ENCODE measurements around the gene CCR1.

DNA sequence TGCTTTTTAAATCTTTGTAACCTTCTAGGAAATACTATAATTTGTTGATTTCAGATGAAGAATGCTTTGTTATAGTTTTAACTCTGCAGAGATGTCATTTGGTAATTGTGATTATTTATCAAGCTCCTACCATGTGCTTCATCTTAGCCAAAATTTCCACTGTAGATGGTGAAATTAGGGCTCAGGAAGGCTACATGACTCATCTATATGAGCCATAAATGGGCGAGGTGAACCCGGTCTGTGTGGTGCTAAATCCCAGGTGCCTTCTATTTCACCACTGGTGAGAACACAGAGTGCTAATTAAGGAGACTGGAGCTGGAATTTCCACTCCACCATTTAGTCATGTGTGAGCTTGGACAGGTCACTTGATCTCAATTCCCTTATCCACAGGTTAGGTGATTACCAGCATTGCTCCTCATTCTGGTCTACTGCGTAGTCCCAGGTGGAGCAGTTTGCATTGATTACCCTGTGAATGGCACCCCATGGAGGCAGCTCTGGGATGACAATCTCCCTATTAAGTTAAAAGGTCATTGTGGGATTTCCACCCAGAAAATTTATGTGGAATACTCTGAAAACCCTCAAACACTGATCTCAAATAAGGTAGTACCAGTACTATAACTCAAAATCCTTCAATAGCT is 31.3 kb upstream of the CCR1 start:
- TF ChIP-seq, protein P1, sequence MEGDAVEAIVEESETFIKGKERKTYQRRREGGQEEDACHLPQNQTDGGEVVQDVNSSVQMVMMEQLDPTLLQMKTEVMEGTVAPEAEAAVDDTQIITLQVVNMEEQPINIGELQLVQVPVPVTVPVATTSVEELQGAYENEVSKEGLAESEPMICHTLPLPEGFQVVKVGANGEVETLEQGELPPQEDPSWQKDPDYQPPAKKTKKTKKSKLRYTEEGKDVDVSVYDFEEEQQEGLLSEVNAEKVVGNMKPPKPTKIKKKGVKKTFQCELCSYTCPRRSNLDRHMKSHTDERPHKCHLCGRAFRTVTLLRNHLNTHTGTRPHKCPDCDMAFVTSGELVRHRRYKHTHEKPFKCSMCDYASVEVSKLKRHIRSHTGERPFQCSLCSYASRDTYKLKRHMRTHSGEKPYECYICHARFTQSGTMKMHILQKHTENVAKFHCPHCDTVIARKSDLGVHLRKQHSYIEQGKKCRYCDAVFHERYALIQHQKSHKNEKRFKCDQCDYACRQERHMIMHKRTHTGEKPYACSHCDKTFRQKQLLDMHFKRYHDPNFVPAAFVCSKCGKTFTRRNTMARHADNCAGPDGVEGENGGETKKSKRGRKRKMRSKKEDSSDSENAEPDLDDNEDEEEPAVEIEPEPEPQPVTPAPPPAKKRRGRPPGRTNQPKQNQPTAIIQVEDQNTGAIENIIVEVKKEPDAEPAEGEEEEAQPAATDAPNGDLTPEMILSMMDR (IDR thresholded peaks at IDR 0.05; ENCODE audit: low read length) = no peak
- no peak for TF ChIP-seq EZH2 (IDR thresholded peaks at IDR 0.05; ENCODE audit: borderline replicate concordance, low read length)
